GM18907 (cell line): ENCODE measurements around the gene TIMP3.
"Not testable (repeated sequence)": the region's sequence is repeated elsewhere in the genome, so short reads cannot be mapped to it uniquely, and the experiment has no call there.

Source experiments
- ATAC-seq: cut with Tn5 transposase; IDR thresholded peaks from one replicate; pipeline ENCODE4 v1.9.1; 2021; ENCODE audit warnings: mild to moderate bottlenecking, moderate library complexity; ENCODE audit not compliant: unreplicated experiment

Gene TIMP3

DNA sequence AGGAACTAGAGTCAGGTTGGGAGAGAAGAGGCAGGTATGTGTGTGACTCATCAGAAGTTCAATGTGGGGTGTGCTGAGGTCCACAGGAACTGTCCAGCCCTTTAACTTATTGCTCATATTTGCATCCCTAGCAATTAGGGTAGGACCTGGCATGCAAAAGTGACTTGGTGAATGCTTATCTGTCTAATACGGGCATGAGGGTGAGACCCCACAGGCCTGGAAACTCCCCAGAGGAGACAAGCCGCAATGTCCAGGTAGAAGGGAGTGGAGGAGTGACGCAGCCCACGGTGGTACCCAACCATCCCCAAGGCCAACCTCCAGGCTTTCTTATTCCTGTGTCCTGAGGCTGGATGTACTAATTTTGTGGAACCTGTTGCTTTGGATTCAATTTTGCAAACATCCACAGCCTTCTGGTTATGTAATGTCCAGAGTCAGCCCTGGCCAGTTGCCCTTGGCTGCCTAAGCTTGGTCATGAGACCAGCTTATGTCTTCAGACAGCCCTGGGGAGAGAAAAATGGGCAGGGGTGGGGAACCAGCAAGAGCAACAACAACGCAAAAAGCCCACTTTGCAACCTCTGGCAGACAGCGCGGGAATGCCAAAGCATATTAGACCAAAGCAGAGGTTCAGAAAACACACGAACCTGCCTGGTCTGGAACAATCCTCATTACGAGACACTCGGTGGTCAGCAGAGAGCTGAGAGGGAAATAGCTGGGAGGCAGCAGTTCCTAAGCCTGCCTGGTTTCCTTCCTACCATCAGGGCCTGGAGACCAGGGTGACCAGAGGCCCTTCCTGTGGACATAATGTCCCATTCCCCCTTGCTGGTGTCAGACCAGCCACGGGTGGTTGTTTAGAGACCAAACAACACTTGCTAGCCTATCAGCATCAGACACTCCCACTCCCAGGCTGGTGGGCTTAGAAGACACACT lies 49.3 kb downstream of the TIMP3 start:
- no peak for ATAC-seq

DNA sequence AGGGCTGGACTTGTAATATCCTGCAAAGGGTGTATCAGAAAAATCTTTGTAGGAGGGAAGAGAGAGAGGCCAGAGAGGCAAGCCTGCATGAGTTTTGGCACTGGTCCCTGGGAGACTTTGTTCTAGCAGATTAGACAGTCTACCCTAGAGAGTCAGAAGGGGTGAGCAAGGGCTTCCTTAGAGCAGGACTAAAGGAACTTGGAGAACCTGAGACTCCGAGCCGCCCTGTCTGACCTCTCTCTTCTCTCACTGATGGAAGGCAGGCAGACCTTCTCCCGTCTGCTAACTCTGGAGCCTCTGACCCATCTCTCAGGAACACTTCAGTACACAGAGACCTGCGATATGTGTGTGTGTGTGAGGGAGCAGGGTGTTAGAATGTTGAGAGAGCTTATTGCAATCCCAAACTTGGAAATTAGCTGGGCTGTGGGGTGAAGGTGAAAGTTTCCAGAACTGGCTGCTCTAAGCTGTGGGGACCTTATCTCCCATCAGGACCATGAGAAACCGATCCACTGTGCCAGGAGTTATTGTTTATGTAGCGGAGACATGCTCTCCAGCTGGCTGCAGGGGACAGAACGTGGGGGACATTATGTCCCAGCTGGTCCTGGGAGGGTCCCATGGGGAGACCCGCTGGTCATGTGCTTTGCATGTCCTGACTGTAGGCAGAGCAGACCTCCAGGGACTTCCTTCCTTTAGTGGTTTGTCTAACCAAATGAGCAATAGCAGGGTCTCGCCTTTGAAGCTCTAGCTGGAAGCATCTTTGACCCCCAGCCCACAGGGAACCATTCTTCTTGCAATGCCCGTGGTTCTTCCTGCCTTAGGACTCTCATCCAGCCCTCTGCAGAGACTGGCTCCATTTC lies 51.1 kb downstream of the TIMP3 start:
- no peak for ATAC-seq

DNA sequence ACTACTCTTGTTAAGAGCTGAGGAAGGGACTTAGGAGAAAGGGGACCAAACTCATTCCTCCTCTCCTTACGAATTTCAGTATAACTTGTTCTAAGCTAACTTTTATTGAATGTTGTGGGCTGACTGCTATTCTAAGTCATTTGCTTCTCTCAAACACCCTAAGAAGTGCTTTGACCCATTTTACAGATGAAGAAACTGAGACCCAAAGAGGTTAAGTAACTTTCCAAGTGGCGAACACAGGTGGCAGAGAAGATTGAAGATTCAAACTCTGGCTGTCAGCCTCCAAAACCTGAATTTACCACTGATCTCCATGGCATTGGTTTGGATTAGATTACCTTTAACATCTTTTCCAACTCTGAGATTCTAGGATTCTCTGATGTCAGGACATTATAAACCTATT lies 52.2 kb downstream of the TIMP3 start:
- ATAC-seq, result no peak

DNA sequence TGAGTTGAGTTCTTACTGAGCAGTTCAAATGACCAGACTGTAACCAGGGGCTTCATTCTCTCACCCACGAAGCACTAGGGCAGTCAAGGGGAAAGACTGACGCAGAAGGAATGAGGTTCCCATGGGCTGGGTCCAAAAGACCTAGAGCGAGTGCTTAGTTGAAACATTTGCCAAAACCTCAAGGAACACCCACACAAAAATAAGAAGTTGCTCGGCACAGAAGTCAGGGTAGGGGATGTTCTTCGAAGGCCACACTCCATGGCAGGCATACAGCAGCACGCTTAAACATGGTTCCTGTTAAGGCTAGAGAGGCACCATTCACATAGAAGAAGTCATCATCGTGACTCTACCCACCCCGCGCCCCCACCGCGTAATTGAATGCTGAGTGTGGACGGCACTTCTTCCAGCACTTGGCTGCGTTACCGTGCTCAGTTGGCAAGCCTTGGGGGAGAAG lies 52.9 kb downstream of the TIMP3 start:
- ATAC-seq, result no peak

DNA sequence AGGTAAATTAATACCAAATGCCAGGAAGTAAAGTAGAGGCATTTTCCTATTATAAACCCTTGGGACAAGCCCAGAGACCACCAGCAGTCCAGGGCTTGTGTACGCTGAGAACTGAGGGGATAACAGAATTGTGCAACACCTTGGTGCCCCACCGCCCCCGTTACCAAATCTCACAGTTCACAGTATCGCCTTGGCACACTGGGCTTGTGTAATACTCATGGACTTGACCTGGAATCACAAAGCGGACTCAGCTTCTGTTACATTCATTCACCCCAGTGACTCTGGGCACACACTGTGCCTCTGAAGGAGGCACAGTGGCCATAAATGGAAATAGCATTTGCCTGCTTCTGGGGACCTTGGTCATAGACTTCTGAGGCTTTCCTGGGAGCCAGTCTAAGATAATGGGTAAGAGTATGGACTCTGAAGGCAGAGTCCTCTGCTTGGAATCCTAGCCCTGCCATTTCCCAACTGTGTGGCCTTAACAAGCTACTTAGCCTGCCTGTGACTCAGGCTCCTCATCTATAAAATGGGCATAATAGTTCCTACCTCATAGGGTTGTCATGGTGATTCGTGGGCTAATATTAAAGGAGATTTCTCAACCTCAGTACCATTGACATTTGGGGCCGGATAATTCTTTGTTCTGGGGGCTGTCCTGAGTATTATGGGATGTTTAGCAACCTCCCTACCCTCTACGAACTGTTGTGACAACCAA lies 53.7 kb downstream of the TIMP3 start:
- ATAC-seq, result no peak

DNA sequence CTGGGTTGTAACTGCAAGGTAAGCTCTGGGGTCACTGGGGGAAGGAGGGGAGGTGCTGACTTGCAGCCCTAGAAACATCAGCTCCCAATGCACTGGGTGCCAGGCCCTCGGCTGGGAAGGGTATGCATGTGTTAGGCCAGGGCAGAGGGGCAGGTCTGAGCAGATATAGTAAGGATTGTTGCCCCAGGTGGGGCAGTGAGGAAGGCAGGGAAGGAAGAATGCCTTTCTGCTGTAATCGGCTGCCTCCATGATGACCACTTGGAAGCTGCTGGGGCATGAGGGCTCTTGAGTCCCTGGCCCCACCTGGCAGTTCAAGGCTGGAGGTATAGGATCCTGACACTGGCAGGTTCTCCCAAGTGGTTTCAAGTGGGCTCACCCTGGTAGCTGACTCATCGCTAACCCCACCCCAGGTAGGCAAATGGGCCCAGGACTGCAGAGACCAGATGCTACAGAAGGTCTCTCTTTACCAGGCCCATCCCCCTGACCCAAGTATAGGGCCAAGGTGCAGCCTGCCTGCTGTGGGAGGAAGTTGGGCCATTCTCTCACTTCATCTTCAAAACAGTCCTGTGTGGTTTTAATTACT lies 56.7 kb downstream of the TIMP3 start:
- ATAC-seq, result no peak

DNA sequence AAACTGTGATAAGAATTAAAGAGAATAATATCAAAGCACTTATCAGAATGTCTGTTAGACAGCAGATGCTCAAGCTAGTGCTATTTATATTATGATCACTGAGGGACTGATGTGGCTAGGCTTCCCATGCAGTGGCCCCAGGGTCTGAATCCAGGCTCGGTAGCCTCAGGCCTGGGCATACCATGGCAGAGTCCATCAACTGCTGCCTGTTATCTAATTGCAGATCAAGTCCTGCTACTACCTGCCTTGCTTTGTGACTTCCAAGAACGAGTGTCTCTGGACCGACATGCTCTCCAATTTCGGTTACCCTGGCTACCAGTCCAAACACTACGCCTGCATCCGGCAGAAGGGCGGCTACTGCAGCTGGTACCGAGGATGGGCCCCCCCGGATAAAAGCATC lies 57.5 kb downstream of the TIMP3 start:
- ATAC-seq, result no peak

DNA sequence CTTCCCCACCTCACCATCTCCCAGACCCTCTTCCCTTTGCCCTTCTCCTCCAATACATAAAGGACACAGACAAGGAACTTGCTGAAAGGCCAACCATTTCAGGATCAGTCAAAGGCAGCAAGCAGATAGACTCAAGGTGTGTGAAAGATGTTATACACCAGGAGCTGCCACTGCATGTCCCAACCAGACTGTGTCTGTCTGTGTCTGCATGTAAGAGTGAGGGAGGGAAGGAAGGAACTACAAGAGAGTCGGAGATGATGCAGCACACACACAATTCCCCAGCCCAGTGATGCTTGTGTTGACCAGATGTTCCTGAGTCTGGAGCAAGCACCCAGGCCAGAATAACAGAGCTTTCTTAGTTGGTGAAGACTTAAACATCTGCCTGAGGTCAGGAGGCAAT lies 58.2 kb downstream of the TIMP3 start:
- no peak for ATAC-seq

DNA sequence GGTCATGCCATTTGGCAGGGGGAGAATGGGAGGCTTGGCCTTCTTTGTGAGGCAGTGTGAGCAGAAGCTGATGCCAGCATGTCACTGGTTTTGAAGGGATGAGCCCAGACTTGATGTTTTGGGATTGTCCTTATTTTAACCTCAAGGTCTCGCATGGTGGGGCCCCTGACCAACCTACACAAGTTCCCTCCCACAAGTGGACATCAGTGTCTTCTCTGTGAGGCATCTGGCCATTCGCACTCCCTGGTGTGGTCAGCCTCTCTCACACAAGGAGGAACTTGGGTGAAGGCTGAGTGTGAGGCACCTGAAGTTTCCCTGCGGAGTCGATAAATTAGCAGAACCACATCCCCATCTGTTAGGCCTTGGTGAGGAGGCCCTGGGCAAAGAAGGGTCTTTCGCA lies 59.8 kb downstream of the TIMP3 start:
- no peak for ATAC-seq

DNA sequence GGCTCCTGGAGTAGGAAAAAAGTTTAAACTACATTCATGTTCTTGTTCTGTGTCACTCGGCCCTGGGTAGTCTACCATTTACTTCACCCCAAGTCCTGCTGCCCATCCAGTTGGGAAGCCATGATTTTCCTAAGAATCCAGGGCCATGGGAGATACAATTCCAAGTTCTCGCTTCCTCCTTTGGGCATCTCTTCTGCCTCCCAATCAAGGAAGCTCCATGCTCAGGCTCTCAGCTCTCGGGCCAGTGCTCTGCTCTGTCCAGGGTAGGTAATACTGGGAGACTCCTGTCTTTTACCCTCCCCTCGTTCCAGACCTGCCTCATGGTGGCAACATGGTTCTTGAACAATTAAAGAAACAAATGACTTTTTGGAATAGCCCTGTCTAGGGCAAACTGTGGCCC lies 60.6 kb downstream of the TIMP3 start:
- no peak for ATAC-seq

DNA sequence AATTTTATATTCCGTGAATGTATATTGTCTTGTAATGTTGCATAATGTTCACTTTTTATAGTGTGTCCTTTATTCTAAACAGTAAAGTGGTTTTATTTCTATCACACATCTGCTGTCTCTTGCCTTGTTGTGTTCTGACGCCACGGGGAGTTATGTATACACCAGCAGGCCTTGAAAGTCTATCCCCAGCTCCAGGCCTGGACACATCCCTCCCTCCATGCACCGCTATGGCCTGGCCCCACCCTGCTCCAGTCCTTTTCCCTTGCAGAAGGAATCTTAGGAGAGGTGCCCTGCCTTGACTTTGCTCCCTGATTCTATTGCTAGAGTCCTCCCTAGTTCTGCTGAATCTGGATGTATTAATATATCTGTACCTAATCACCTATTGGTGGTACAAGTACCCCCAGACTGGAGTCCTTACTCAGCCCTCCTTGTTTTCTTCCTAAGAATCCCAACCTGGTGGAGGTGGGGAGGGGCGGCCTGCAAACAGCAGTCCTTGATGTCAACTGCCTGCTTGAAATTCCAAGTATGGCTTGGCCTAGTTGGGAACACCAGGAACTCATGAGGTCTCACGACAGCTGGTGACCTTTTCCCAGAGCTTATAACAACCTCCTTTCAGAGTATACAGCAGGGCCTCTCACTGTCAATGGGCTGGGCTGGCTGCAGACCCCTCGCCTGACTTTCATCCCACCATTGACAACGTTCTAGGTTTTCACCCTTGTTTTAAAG lies 61.6 kb downstream of the TIMP3 start:
- no peak for ATAC-seq

DNA sequence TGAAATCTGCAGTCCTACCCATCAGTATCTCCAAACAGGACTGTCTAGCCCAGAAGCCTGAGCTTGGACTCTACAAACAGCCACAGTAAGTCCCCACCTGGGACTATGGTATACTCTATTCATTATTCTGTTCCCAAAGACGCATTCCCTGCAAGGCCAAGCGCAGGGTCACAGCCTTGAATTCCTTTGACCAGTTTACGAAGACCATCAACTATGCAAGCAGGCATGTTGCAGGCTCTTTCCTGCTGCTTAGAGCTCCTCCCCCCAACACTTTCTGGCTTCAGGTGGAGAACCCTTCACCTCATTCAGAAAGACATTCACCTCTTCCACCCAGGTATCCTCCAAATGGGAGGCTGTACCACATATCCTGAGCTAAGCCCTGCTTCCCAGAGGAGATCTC lies 62.5 kb downstream of the TIMP3 start:
- no peak for ATAC-seq

DNA sequence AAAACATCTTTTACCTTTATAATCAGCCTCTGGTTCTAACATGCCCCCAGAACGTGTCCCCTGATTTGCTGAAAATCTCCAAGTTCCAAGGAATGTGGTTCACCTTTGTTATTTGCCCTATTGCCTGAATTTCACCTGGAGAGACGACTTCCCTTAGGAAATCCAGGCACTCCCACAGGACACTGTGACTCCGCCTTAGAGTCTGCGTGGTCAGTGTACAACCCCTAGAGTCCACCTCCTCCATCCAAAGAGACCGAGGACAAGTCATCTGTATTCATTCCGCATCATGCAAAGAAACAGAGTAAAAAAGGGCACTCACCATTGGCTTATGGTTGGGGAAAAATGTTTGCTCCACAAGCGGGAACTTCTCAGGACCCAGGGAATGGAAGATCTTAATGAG lies 63.1 kb downstream of the TIMP3 start:
- no peak for ATAC-seq

DNA sequence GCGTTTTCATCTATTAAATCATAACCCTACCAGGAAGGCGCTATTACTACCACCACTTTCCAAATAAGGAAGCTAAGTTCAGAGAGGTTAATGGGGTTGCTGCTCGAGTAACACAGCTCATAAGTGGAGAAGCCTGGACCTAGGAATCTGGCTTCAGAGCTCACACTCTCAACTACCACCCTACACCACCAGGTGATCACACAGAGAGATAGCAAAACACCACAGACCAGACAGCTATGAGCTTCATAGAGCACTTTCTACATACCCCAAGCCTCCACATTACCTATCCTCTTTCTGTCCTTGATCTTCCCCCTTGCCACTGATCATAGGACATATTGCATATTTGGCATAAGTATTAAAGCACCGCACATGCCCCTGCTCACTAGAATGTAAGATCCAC lies 65.4 kb downstream of the TIMP3 start:
- no peak for ATAC-seq

DNA sequence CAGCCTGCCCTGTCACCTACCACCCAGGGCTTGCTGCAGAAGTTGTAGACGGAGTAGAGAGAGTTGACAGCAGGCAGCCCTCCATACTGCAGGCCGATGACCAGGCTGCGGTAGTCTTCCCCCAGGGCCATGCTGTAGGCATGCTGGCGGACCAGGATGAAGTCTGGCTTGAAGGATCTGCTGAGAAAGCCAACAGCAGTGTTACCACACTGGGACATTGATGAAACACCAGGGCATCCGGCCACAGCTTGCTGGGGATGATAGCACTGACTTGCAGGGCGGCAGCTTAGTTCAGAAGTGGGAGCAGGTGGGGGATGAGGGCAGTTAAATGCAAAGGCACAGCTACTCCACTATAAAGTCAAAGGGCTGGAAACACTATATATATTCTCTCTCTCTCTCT lies 67.4 kb downstream of the TIMP3 start:
- ATAC-seq, result no peak

DNA sequence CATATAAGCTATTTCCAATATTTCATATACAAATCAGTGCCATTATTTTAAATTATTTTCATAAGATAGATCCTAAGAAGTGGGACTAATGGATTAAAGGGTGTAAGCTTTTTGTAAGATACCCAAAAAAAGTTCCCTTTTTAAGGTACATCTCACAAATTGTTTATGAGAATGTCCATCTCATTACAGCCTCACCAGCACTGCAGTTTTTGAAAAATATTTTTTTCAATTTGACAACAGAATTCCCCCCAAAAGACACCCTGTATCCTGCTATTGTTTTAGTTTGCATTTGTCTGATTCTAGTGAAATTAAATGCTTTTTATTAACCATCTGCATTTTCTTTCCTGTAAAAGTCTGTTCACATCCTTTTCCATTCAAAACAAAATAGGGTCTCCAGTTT lies 69.0 kb downstream of the TIMP3 start:
- no peak for ATAC-seq

DNA sequence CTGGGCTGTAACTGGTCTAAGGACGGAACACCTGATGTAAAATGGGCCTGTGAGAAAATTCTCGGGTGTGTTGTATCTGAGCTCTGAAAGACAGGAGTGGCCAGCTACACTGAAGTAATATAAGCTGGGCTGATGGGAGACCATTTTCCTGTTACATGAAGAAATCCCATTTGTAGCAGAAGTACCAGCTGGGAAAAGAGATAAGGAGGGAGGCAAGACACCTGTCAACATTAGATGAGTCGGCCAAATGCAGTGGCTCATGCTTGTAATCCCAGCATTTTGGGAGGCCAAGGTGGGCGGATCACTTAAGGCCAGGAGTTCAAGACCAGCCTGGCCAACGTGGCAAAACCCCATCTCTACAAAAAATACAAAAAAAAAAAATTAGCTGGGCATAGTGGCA lies 72.1 kb downstream of the TIMP3 start:
- not testable (repeated sequence) for ATAC-seq

DNA sequence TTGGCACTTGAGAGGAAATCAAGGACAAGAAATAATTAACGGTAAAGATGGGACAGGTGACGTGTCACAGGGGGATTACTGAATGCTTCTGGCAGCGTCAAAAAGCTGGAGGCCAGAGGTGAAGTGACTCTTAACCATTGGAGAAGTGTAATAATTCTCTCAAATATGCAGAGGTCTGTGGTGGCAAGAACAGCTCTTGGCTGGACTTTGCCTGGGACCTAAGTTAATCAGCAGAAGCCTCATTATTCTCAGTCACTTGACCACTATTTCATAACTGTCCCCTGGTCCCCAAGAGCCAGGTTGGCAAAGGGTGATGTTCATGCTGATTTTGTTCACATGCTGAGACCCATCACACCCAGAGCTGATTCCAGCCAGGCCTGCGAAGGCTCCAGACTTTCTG lies 72.9 kb downstream of the TIMP3 start:
- no peak for ATAC-seq

DNA sequence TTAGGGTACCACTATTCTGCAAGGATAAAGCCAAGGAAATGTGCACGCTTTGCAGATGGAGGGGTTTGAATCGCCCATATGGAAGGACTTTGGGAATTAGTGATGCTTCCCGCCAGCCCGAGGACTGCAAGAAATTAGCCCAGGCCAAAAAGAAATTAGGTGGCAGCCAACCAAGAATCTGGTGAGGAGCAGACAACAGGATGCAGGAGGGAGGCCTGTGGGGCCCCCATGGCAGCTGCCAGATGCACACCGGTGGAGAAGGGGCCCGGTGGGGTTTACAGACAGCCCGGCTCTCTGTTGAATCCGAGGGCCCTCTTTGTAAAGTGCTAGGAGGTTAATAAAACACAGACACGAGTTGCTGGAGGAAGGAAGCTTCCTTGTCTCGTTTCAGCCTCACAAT lies 73.5 kb downstream of the TIMP3 start:
- no peak for ATAC-seq

DNA sequence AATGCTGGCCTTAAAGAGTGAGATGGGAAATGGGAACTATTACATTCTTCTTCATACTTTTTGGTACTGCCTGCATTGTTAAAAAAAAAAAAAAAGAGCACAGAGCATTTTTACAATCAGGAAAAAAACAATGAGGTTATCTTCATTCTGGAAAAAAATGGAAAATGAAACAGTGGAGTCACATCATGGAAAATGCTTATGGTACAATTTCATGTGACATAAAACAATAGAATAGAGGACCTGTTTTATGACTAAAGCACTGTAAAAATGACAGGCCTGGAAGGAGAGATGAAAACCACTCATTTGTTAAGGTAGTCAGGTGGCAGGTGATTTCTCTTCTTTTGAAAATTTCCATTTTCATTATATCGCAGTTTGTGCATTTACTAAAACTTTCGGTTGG lies 75.0 kb downstream of the TIMP3 start:
- no peak for ATAC-seq
